Keratinocyte (primary cell): ENCODE data around the gene PEMT. TPM values are rescaled to one million over a fixed set of nuclear protein-coding genes. Genes with fewer than 3 reads are reported as not detected.

Source experiments
- DNase-seq: peaks from one replicate; pipeline ENCODE4 v3.0.0-alpha.2; 2011; ENCODE audit warnings: low read depth, missing footprints, low spot score
- FAIRE-seq: peaks from 2 replicates; lab custom pipeline; 2011; peaks lifted over from hg19 to GRCh38; lab: Jason Lieb, UNC
- H2AFZ ChIP-seq: 2 replicates; pipeline ENCODE4 v1.6.0; 2012; ENCODE audit warnings: low read length, control low read depth, inconsistent platforms; ENCODE audit not compliant: control insufficient read depth
- H3K27ac ChIP-seq: 2 replicates; pipeline ENCODE4 v1.5.1; 2011; ENCODE audit warnings: low read length; ENCODE audit not compliant: control insufficient read depth, insufficient read depth
- H3K27me3 ChIP-seq: 3 replicates; pipeline ENCODE4 v1.6.0; 2011; ENCODE audit warnings: low read length; ENCODE audit not compliant: control insufficient read depth, insufficient read depth; ENCODE audit errors: extremely low read depth
- H3K36me3 ChIP-seq, 2 experiments: 2 replicates in 1 of 2; 3 replicates in 1 of 2; pipeline ENCODE4 v1.5.1; 2011; ENCODE audit warnings: low read length in 2 of 2, mild to moderate bottlenecking in 1 of 2; ENCODE audit not compliant: control insufficient read depth in 2 of 2, insufficient read depth in 2 of 2; ENCODE audit errors: extremely low read depth in 1 of 2
- H3K4me1 ChIP-seq: 3 replicates; pipeline ENCODE4 v1.5.1; 2011; ENCODE audit warnings: low read length; ENCODE audit not compliant: control insufficient read depth, insufficient read depth; ENCODE audit errors: extremely low read depth
- H3K4me2 ChIP-seq: 3 replicates; pipeline ENCODE4 v1.6.0; 2011; ENCODE audit warnings: low read depth, low read length; ENCODE audit not compliant: control insufficient read depth, insufficient read depth; ENCODE audit errors: extremely low read depth
- H3K4me3 ChIP-seq, 3 experiments: fragments of 200-600 bp in 1 of 3; sonication (generic) in 1 of 3; 2 replicates in 2 of 3; 3 replicates in 1 of 3; pipeline ENCODE4 v1.5.1; 2011 to 2016; ENCODE audit warnings: low read length in 3 of 3, mild to moderate bottlenecking in 3 of 3, control low read depth in 2 of 3, inconsistent platforms in 1 of 3, low read depth in 1 of 3, mixed read lengths in 1 of 3, mixed run types in 1 of 3, moderate library complexity in 1 of 3; ENCODE audit not compliant: control insufficient read depth in 2 of 3, insufficient read depth in 2 of 3; ENCODE audit errors: extremely low read depth in 1 of 3
- H3K79me2 ChIP-seq: 2 replicates; pipeline ENCODE4 v1.6.0; 2012; ENCODE audit warnings: low read length; ENCODE audit not compliant: control insufficient read depth, insufficient read depth
- H3K9ac ChIP-seq: 3 replicates; pipeline ENCODE4 v1.6.0; 2011; ENCODE audit warnings: low read length; ENCODE audit not compliant: control insufficient read depth, insufficient read depth; ENCODE audit errors: extremely low read depth
- H3K9me1 ChIP-seq: 3 replicates; pipeline ENCODE4 v1.6.0; 2011; ENCODE audit warnings: low read length; ENCODE audit not compliant: control insufficient read depth, insufficient read depth; ENCODE audit errors: extremely low read depth
- H3K9me3 ChIP-seq: 2 replicates; pipeline ENCODE4 v1.5.1; 2012; ENCODE audit warnings: low read depth, low read length; ENCODE audit not compliant: control insufficient read depth
- H4K20me1 ChIP-seq: 3 replicates; pipeline ENCODE4 v1.6.0; 2011; ENCODE audit warnings: low read length; ENCODE audit not compliant: control insufficient read depth, insufficient read depth; ENCODE audit errors: extremely low read depth
- EZH2 ChIP-seq: IDR thresholded peaks from one replicate; pipeline ENCODE4 v1.6.1; 2012; ENCODE audit warnings: inconsistent platforms, mild to moderate bottlenecking, low read length, moderate library complexity
- dilution Hi-C: fragments of 300-500 bp; cut with MboI; formaldehyde crosslinking; loops from one replicate; pipeline ENCODE4 v1.7.0; 2020; ENCODE audit warnings: low sequenced_read_pairs; ENCODE audit not compliant: extremely low pct_ligation_motif_present
- polyA plus RNA-seq, 5 experiments: library from polyadenylated mRNA; depleted of rRNA in 3 of 5; stranded (reverse) in 3 of 5; stranded (forward) in 1 of 5; unstranded in 1 of 5; fragments of >200 nt; gene quantifications; 1 replicate in 1 of 5; 2 replicates in 3 of 5; 3 replicates in 1 of 5; pipeline versions ENCODE4 v1.2.1 to v1.2.3, GENCODE V29; 2011 to 2012; ENCODE audit warnings: missing spikeins in 2 of 5, low read depth in 1 of 5, low replicate concordance in 1 of 5
- TF ChIP-seq, protein P1 (sequence below), 3 experiments: IDR thresholded peaks in 1 of 3; conservative IDR thresholded peaks in 1 of 3; optimal IDR thresholded peaks in 1 of 3; 2 replicates in 2 of 3; 3 replicates in 1 of 3; pipeline versions ENCODE3 to v1.5.1; 2011; ENCODE audit warnings: low read length in 3 of 3, mild to moderate bottlenecking in 3 of 3, moderate library complexity in 2 of 3, control low read depth in 1 of 3, inconsistent platforms in 1 of 3; ENCODE audit not compliant: insufficient read depth in 2 of 3; ENCODE audit errors: extremely low read depth in 1 of 3

Gene PEMT
- polyA plus RNA-seq, 1 donor (not counting 4 experiments of a cell fraction or from before 2014, with no cell fraction given), result 17.7 TPM

- H3K9me3 ChIP-seq, result no peaks in the 10 kb centered on the region
- H3K4me1 ChIP-seq, result no peaks in the 10 kb centered on the region
- H3K79me2 ChIP-seq, result no peaks in the 10 kb centered on the region
- no peak overlapping the region for H3K27ac ChIP-seq
- TF ChIP-seq, protein P1, sequence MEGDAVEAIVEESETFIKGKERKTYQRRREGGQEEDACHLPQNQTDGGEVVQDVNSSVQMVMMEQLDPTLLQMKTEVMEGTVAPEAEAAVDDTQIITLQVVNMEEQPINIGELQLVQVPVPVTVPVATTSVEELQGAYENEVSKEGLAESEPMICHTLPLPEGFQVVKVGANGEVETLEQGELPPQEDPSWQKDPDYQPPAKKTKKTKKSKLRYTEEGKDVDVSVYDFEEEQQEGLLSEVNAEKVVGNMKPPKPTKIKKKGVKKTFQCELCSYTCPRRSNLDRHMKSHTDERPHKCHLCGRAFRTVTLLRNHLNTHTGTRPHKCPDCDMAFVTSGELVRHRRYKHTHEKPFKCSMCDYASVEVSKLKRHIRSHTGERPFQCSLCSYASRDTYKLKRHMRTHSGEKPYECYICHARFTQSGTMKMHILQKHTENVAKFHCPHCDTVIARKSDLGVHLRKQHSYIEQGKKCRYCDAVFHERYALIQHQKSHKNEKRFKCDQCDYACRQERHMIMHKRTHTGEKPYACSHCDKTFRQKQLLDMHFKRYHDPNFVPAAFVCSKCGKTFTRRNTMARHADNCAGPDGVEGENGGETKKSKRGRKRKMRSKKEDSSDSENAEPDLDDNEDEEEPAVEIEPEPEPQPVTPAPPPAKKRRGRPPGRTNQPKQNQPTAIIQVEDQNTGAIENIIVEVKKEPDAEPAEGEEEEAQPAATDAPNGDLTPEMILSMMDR (optimal IDR thresholded peaks at IDR 0.05 in 1 of 3, IDR thresholded peaks at IDR 0.05 in 1 of 3, conservative IDR thresholded peaks at IDR 0.05 in 1 of 3; ENCODE audit: extremely low read depth in 1 of 3, insufficient read depth in 2 of 3, low read length in 3 of 3), result no peak
- TF ChIP-seq EZH2, result no peak
- peaks cover 4% of the 10 kb centered on the region for H4K20me1 ChIP-seq
- no peak overlapping the region for H2AFZ ChIP-seq
- no peak overlapping the region for H3K4me3 ChIP-seq
- dilution Hi-C loops, result no loop called here
- H3K36me3 ChIP-seq, result no peaks in the 10 kb centered on the region
- H3K9me1 ChIP-seq, result no peaks in the 10 kb centered on the region
- FAIRE-seq (no peak), DNase-seq (no peak)
- no peaks in the 10 kb centered on the region for H3K27me3 ChIP-seq
- H3K4me2 ChIP-seq, result no peak overlapping the region
- H3K9ac ChIP-seq, result no peak overlapping the region
Measured at GRCh38 chr17:17540278-17540906, 51.1 kb downstream of the PEMT start.

DNA sequence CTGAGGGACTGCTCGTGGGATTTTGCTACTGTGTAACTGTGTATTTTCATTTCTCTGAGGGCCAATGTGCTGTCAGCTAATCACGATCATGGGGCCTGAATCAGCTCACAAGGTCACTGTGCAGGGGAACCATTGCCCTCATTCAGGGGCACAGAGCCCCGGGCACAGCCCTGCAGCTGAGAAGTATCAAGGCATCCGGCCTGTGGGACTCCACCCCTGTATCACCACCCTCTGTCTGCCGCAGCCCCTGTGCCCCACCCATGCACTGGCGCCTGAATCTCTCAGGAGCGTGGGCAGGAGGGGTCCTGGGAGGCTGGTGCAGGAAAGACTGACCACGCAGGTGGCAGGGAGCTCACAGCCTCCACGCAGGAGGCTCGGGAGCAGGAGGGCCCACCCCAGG, 51.9 kb downstream of the PEMT start:
- Histone ChIP-seq H3K4me2 (no peak overlapping the region), H3K27ac (no peak overlapping the region)

More for the DNA sequence above, 51.9 kb downstream of the PEMT start:
- DNase-seq (no peak), FAIRE-seq (no peak)
- H2AFZ ChIP-seq, result no peak overlapping the region
- H3K79me2 ChIP-seq, result no peaks in the 10 kb centered on the region
- H3K9ac ChIP-seq, result no peak overlapping the region
- H3K9me3 ChIP-seq, result no peaks in the 10 kb centered on the region
- H3K4me1 ChIP-seq, result no peaks in the 10 kb centered on the region
- TF ChIP-seq, protein P1 (optimal IDR thresholded peaks at IDR 0.05 in 1 of 3, IDR thresholded peaks at IDR 0.05 in 1 of 3, conservative IDR thresholded peaks at IDR 0.05 in 1 of 3; ENCODE audit: extremely low read depth in 1 of 3, insufficient read depth in 2 of 3, low read length in 3 of 3), result no peak
- no peak for TF ChIP-seq EZH2
- no peak overlapping the region for H3K4me3 ChIP-seq
- no peaks in the 10 kb centered on the region for H3K9me1 ChIP-seq
- peaks cover 4% of the 10 kb centered on the region for H4K20me1 ChIP-seq
- no peaks in the 10 kb centered on the region for H3K27me3 ChIP-seq
- no peaks in the 10 kb centered on the region for H3K36me3 ChIP-seq
- dilution Hi-C loops, result no loop called here
